HCT116 (cell line): ENCODE measurements around the gene STON2. TPM values are rescaled to one million over a fixed set of nuclear protein-coding genes. Genes with fewer than 3 reads are reported as not detected.

Source experiments
- ATAC-seq: fragments of 200-7000 bp; cut with Tn5 transposase; 2 replicates; pipeline ENCODE4 v1.9.1; 2020; ENCODE audit warnings: mild to moderate bottlenecking, moderate library complexity
- BruUV-seq: library from RNA; stranded (reverse); fragments of 400-500 nt; replicated peaks from 2 replicates; lab custom pipeline; 2021; lab: Mats Ljungman, UMichigan
- CTCF ChIA-PET: fragments of 300-600 bp; sonication (Branson Sonifier 250); formaldehyde crosslinking; loops from one replicate; lab custom pipeline; 2021; ENCODE audit warnings: antibody characterized with exemption; lab: Charles Lee
- POLR2A ChIA-PET: fragments of 300-600, 350-600 bp; sonication (Branson Sonifier 250); formaldehyde crosslinking; loops from one replicate; lab custom pipeline; 2021; ENCODE audit warnings: antibody characterized with exemption; lab: Charles Lee
- RAD21 ChIA-PET, 2 experiments: fragments of 300-600 bp; sonication (Branson Sonifier 250); formaldehyde crosslinking; loops; one replicate each; lab custom pipeline; 2023; ENCODE audit warnings: low total read pairs in 2 of 2; ENCODE audit not compliant: uncharacterized antibody in 2 of 2, unreplicated experiment in 2 of 2, low non-redundant PET in 1 of 2; lab: Charles Lee
- DNase-seq: peaks from one replicate; pipeline ENCODE4 v3.0.0-alpha.2; 2010; ENCODE audit warnings: low read depth, low spot score
- H2AFZ ChIP-seq: fragments of 200-600 bp; shearing (Covaris generic), sonication (generic); 2 replicates; pipeline ENCODE4 v1.6.1; 2017; ENCODE audit warnings: low read depth, mixed run types, mixed read lengths, antibody characterized with exemption, low read length; ENCODE audit not compliant: poor library complexity, severe bottlenecking
- H3K27ac ChIP-seq: 2 replicates; pipeline ENCODE4 v1.5.1; 2012; ENCODE audit warnings: low read depth, low read length
- H3K27me3 ChIP-seq: fragments of 200-600 bp; sonication (generic); 2 replicates; pipeline ENCODE4 v1.6.1; 2016; ENCODE audit warnings: mixed run types, low read length, mixed read lengths; ENCODE audit not compliant: insufficient read depth
- H3K36me3 ChIP-seq, 2 experiments: fragments of 200-500 bp in 1 of 2; fragments of 200-600 bp in 1 of 2; sonication (Bioruptor generic) in 1 of 2; sonication (generic) in 1 of 2; 2 replicates each; pipeline versions ENCODE4 v1.5.1 to v1.6.1; 2014 to 2016; ENCODE audit warnings: low read length in 2 of 2, inconsistent platforms in 1 of 2, mixed read lengths in 1 of 2, mixed run types in 1 of 2; ENCODE audit not compliant: insufficient read depth in 2 of 2, control insufficient read depth in 1 of 2
- H3K4me1 ChIP-seq, 2 experiments: fragments of 200-600 bp in 1 of 2; sonication (generic) in 1 of 2; 2 replicates each; pipeline versions ENCODE4 v1.5.1 to v1.6.1; 2012 to 2017; ENCODE audit warnings: low read length in 2 of 2, inconsistent platforms in 1 of 2, mild to moderate bottlenecking in 1 of 2, mixed read lengths in 1 of 2, mixed run types in 1 of 2, moderate library complexity in 1 of 2; ENCODE audit not compliant: insufficient read depth in 2 of 2, control insufficient read depth in 1 of 2
- H3K4me2 ChIP-seq: fragments of 200-600 bp; sonication (generic); 2 replicates; pipeline ENCODE4 v1.6.1; 2017; ENCODE audit warnings: mixed run types, low read length, mixed read lengths
- H3K4me3 ChIP-seq, 2 experiments: fragments of 200-600 bp in 1 of 2; sonication (generic) in 1 of 2; replicated peaks in 1 of 2; 2 replicates each; pipeline ENCODE4 v1.5.1; 2011 to 2016; ENCODE audit warnings: low read length in 2 of 2, control low read depth in 1 of 2, low read depth in 1 of 2, mild to moderate bottlenecking in 1 of 2, mixed read lengths in 1 of 2, mixed run types in 1 of 2
- H3K79me2 ChIP-seq: fragments of 200-600 bp; sonication (generic); 2 replicates; pipeline ENCODE4 v1.6.1; 2017; ENCODE audit warnings: mild to moderate bottlenecking, mixed run types, low read length, moderate library complexity, mixed read lengths; ENCODE audit not compliant: insufficient read depth
- H3K9ac ChIP-seq: fragments of 200-600 bp; sonication (generic); 2 replicates; pipeline ENCODE4 v1.6.1; 2016; ENCODE audit warnings: low read length, mixed read lengths
- H3K9me2 ChIP-seq: fragments of 200-600 bp; sonication (generic), shearing (Covaris generic); 2 replicates; pipeline ENCODE4 v1.6.1; 2017; ENCODE audit warnings: mixed run types, mild to moderate bottlenecking, moderate library complexity; ENCODE audit not compliant: insufficient read depth
- H3K9me3 ChIP-seq, 2 experiments: fragments of 200-500 bp in 1 of 2; fragments of 200-600 bp in 1 of 2; sonication (Bioruptor generic) in 1 of 2; sonication (generic) in 1 of 2; 2 replicates each; pipeline ENCODE4 v1.6.1; 2014 to 2017; ENCODE audit warnings: low read length in 2 of 2, mixed read lengths in 2 of 2, inconsistent platforms in 1 of 2, low read depth in 1 of 2, mild to moderate bottlenecking in 1 of 2, mixed run types in 1 of 2, moderate library complexity in 1 of 2; ENCODE audit not compliant: control insufficient read depth in 1 of 2, insufficient read depth in 1 of 2
- H4K20me1 ChIP-seq: fragments of 200-600 bp; sonication (generic), shearing (Covaris generic); 2 replicates; pipeline ENCODE4 v1.6.1; 2017; ENCODE audit warnings: mixed run types, mild to moderate bottlenecking, moderate library complexity; ENCODE audit not compliant: insufficient read depth
- CBX3 ChIP-seq: IDR thresholded peaks from 2 replicates; pipeline ENCODE4 v1.6.1; 2012; ENCODE audit warnings: low read depth
- ELF1 ChIP-seq: IDR thresholded peaks from 2 replicates; pipeline ENCODE4 v1.6.1; 2012; ENCODE audit warnings: low read depth, borderline replicate concordance
- EZH2phosphoT487 ChIP-seq: fragments of 200-600 bp; IDR thresholded peaks from 2 replicates; pipeline ENCODE4 v1.6.1; 2018; ENCODE audit warnings: antibody characterized with exemption, borderline replicate concordance
- FOSL1 ChIP-seq: IDR thresholded peaks from 2 replicates; pipeline ENCODE4 v1.6.1; 2012; ENCODE audit warnings: low read depth
- JUND ChIP-seq: IDR thresholded peaks from 2 replicates; pipeline ENCODE4 v1.6.1; 2012
- POLR2A ChIP-seq: IDR thresholded peaks from 2 replicates; pipeline ENCODE4 v1.7.0; 2011; ENCODE audit warnings: borderline replicate concordance; ENCODE audit not compliant: insufficient read depth, insufficient read length; ENCODE audit errors: extremely low read depth
- TCF7L2 ChIP-seq: IDR thresholded peaks from 2 replicates; pipeline ENCODE4 v1.7.0; 2011; ENCODE audit warnings: borderline replicate concordance, inconsistent platforms; ENCODE audit not compliant: insufficient read depth, insufficient read length; ENCODE audit errors: extremely low read depth
- ZNF274 ChIP-seq: fragments of 200-500 bp; sonication (Bioruptor generic); IDR thresholded peaks from 2 replicates; pipeline ENCODE4 v1.6.1; 2014; ENCODE audit warnings: mild to moderate bottlenecking, low read depth, low read length, inconsistent platforms
- intact Hi-C: fragments of 100-400 bp; cut with micrococcal nuclease; formaldehyde crosslinking; loops from 2 replicates; pipeline ENCODE4 v1.10.0; 2022
- total RNA-seq: library from RNA; stranded (reverse); gene quantifications from one replicate; pipeline ENCODE4 v1.2.1, GENCODE V29; 2021; ENCODE audit not compliant: unreplicated experiment
- TF ChIP-seq, protein P1 (sequence below): IDR thresholded peaks from 2 replicates; pipeline ENCODE4 v1.6.1; 2012
- TF ChIP-seq, protein P2 (sequence below): IDR thresholded peaks from 2 replicates; pipeline ENCODE4 v1.6.1; 2012; ENCODE audit warnings: low read depth
- TF ChIP-seq, protein P3 (sequence below): IDR thresholded peaks from 2 replicates; pipeline ENCODE4 v1.6.1; 2012

STON2 gene
- total RNA-seq, 1 experiment from 2014 or later: 4.1 TPM

DNA sequence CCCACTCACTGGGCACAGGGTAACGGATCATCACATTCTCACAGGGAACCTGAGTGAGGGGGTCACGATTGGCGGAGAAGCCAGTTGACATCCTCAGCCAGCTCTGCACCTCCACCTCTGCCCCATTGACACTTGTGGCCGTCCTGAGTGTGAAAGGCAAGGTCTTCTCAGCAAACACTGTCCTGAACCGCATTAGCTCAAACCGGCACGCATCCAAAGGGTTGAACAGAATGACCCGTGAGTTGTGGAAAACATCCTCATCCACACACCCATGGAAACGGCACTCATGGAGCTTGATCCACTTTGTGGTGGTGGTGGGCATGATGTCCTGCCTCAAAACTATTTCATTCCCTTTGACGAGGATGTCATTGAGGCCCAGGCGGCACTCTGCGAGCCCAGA, 123.0 kb downstream of the STON2 start:
- no peak overlapping the region for H3K27ac ChIP-seq
- no peaks in the 10 kb centered on the region for H3K4me1 ChIP-seq
- no peaks in the 10 kb centered on the region for H3K79me2 ChIP-seq
- RAD21 ChIA-PET: no interaction called here
- H3K36me3 ChIP-seq: no peaks in the 10 kb centered on the region
- H3K9me2 ChIP-seq: no peaks in the 10 kb centered on the region
- no peak overlapping the region for H2AFZ ChIP-seq
- ATAC-seq: no peak
- TF ChIP-seq POLR2A (no peak), TCF7L2 (no peak), FOSL1 (no peak), ZNF274 (no peak), CBX3 (no peak)
- TF ChIP-seq, protein P1, sequence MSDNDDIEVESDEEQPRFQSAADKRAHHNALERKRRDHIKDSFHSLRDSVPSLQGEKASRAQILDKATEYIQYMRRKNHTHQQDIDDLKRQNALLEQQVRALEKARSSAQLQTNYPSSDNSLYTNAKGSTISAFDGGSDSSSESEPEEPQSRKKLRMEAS: no peak
- no peak overlapping the region for H3K4me3 ChIP-seq
- CTCF ChIA-PET: no interaction called here
- no peak overlapping the region for H3K4me2 ChIP-seq
- H3K9ac ChIP-seq: no peak overlapping the region
- no peaks in the 10 kb centered on the region for H3K27me3 ChIP-seq
- no peaks in the 10 kb centered on the region for H3K9me3 ChIP-seq
- intact Hi-C loops: no loop called here
- DNase-seq: no peak
- no peaks in the 10 kb centered on the region for H4K20me1 ChIP-seq
- POLR2A ChIA-PET: no interaction called here
- BruUV-seq: no TSS peak

DNA sequence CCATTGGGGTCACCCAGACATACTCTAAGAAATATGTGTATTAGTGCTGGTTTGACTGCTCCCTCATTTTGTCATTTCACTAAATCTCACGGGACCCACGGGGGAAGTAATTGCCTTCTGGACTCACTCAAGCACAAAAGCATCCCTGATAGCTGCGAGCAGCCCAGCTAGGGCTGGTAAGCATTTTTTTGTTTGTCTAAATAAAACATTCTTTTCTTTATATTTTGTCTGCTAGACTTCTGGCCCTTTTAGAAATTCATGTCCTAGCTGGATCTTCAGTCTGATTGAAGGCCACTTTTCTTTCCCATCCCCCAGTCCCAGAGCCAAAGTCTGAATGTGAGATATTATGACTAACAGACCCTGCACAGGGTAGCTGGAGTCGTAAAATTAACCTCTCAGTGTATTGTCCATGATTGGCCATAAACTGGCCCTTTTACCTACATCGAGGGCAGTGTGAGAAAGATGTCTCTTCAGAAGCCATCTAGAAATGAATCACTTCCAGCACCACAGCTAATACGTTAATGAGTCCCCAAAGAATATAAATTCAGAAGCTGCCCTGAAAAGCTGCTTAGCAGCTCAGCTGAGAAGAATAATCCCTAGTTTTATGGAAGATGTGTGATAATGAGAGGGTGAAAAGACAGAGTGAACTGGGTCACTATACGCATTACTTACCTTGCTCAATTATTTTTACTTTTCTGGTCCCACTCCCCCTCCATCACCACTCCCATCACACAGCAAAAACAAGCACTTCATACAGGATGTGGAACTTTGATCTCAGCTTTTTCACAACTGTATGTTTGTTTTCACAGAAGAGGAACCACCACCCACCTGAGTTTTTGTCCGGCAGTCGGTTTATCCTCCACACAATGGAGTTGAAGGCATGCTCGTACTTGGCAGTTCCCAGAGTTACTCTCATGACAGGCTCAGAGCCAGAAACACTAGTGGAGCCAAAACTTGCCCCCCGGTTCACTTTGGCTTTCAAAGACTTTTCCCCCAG, 123.8 kb downstream of the STON2 start:
- POLR2A ChIA-PET: no interaction called here
- intact Hi-C loops: no loop called here

More for the DNA sequence above, 123.8 kb downstream of the STON2 start:
- Histone ChIP-seq H3K4me2 (no peak overlapping the region), H3K9ac (no peak overlapping the region), H3K36me3 (no peaks in the 10 kb centered on the region), H4K20me1 (no peaks in the 10 kb centered on the region), H2AFZ (no peak overlapping the region), H3K27me3 (no peaks in the 10 kb centered on the region), H3K9me3 (no peaks in the 10 kb centered on the region), H3K4me3 (no peak overlapping the region), H3K27ac (no peak overlapping the region), H3K4me1 (no peaks in the 10 kb centered on the region), H3K79me2 (no peaks in the 10 kb centered on the region), H3K9me2 (no peaks in the 10 kb centered on the region)
- no TSS peak for BruUV-seq
- ChIA-PET CTCF (no interaction called here), RAD21 (no interaction called here)
- TF ChIP-seq, protein P2, sequence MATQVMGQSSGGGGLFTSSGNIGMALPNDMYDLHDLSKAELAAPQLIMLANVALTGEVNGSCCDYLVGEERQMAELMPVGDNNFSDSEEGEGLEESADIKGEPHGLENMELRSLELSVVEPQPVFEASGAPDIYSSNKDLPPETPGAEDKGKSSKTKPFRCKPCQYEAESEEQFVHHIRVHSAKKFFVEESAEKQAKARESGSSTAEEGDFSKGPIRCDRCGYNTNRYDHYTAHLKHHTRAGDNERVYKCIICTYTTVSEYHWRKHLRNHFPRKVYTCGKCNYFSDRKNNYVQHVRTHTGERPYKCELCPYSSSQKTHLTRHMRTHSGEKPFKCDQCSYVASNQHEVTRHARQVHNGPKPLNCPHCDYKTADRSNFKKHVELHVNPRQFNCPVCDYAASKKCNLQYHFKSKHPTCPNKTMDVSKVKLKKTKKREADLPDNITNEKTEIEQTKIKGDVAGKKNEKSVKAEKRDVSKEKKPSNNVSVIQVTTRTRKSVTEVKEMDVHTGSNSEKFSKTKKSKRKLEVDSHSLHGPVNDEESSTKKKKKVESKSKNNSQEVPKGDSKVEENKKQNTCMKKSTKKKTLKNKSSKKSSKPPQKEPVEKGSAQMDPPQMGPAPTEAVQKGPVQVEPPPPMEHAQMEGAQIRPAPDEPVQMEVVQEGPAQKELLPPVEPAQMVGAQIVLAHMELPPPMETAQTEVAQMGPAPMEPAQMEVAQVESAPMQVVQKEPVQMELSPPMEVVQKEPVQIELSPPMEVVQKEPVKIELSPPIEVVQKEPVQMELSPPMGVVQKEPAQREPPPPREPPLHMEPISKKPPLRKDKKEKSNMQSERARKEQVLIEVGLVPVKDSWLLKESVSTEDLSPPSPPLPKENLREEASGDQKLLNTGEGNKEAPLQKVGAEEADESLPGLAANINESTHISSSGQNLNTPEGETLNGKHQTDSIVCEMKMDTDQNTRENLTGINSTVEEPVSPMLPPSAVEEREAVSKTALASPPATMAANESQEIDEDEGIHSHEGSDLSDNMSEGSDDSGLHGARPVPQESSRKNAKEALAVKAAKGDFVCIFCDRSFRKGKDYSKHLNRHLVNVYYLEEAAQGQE: no peak
- TF ChIP-seq JUND: no peak
- no peak for TF ChIP-seq ELF1
- no peak for TF ChIP-seq CBX3
- TF ChIP-seq, protein P3, sequence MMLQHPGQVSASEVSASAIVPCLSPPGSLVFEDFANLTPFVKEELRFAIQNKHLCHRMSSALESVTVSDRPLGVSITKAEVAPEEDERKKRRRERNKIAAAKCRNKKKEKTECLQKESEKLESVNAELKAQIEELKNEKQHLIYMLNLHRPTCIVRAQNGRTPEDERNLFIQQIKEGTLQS: no peak
- TF ChIP-seq ZNF274: no peak
- TF ChIP-seq POLR2A: no peak
- no peak for TF ChIP-seq EZH2phosphoT487
- ATAC-seq (no peak), DNase-seq (no peak)
